Fibroblast of villous mesenchyme (primary cell): ENCODE results near the gene CSTPP1. TPM values are rescaled to one million over a fixed set of nuclear protein-coding genes. Genes with fewer than 3 reads are reported as not detected.
"Not testable (repeated sequence)": the region's sequence is repeated elsewhere in the genome, so short reads cannot be mapped to it uniquely, and the experiment has no call there.

Source experiments
- DNase-seq: peaks from one replicate; pipeline ENCODE4 v3.0.0-alpha.2; 2010; ENCODE audit warnings: low read depth
- H3K4me3 ChIP-seq: 2 replicates; pipeline ENCODE4 v1.5.1; 2011; ENCODE audit warnings: low read depth, mild to moderate bottlenecking, low read length
- CTCF ChIP-seq: IDR thresholded peaks from 2 replicates; pipeline ENCODE4 v1.5.1; 2012; ENCODE audit warnings: low read depth, mild to moderate bottlenecking, low read length; ENCODE audit not compliant: insufficient read depth
- small RNA-seq: library from RNA; depleted of rRNA; stranded (forward); fragments of <200 nt; gene quantifications from one replicate; pipeline ENCODE3, GENCODE V24; 2012
- total RNA-seq: library from RNA; depleted of rRNA; stranded (reverse); fragments of >200 nt; gene quantifications from 2 replicates; pipeline ENCODE4 v1.2.3, GENCODE V29; 2012

CSTPP1 gene
- total RNA-seq, 1 donor = 30.2 TPM

- no peak for DNase-seq
- no peak for TF ChIP-seq CTCF
- no peak overlapping the region for H3K4me3 ChIP-seq
Measured at GRCh38 chr11:47207459-47207858, 270.9 kb downstream of the CSTPP1 start.

GRCh38 chr11:47208008-47208552 is 271.5 kb downstream of the CSTPP1 start:
- DNase-seq, H3K4me3 ChIP-seq: not testable (repeated sequence)

GRCh38 chr11:47208628-47209027 is 272.1 kb downstream of the CSTPP1 start:
- no peak for TF ChIP-seq CTCF
- DNase-seq = no peak
- no peak overlapping the region for H3K4me3 ChIP-seq

Small RNA genes within 50 kb of the gene (small RNA-seq; reads per million reads assigned to genes)
- not detected for gene MIR6745

Other genes with a start within 250 kb of the CSTPP1 start
- gene ARHGAP1, start 236.1 kb upstream of the CSTPP1 start, total RNA-seq = 62.2 and 82.1 TPM in 2 replicates
- gene ZNF408, start 235.7 kb upstream of the CSTPP1 start, total RNA-seq = 12.1 and 17.4 TPM in 2 replicates
- gene F2, start 217.5 kb upstream of the CSTPP1 start, total RNA-seq = not detected in 2 replicates
- gene CKAP5, start 90.5 kb upstream of the CSTPP1 start, total RNA-seq = 70.5 and 99.3 TPM in 2 replicates
- gene LRP4, start 18.2 kb upstream of the CSTPP1 start, total RNA-seq = 3.5 and 3.9 TPM in 2 replicates
- 101 and 112 TPM in 2 replicates for gene ARFGAP2, start 240.1 kb downstream of the CSTPP1 start, total RNA-seq
- gene PACSIN3, start 249.7 kb downstream of the CSTPP1 start, total RNA-seq = 26.7 and 39.3 TPM in 2 replicates